ENCODE data around the gene CAMSAP1.
"Not testable (repeated sequence)": the region's sequence is repeated elsewhere in the genome, so short reads cannot be mapped to it uniquely, and the experiment has no call there.

Gene CAMSAP1

DNA sequence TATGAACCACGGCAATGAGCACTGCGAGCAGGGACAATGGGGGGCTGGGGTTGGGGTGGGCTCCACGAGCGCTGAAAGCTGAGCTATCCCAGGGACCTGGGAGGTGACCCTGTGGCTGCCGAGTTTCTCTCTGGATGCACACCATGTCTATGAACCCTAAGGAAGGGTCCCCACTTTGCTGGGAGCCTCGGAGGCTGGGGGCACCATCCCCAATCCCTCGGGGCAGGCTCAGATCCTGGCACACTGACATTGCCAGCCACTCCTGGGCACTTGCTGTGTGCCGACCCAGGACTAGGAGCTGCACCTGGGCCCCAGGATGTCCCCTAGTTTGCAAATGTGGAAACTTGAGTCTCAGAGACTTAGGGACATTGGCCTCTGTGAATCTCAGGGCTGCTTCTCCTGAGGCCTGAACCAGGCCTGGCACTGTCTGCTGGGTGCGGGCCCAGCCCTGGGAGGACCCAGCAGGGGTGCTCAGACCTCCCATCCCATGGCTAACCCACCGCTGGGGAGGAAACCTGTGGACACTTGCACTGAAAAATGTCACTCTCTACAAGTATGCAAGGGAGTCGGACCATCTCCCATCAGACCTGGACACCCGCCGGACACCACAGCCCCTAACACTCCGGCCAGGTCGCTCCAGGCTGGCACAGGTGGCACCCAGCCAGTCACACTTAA lies 13.0 kb upstream of the CAMSAP1 start:
- no peak for DNase-seq

DNA sequence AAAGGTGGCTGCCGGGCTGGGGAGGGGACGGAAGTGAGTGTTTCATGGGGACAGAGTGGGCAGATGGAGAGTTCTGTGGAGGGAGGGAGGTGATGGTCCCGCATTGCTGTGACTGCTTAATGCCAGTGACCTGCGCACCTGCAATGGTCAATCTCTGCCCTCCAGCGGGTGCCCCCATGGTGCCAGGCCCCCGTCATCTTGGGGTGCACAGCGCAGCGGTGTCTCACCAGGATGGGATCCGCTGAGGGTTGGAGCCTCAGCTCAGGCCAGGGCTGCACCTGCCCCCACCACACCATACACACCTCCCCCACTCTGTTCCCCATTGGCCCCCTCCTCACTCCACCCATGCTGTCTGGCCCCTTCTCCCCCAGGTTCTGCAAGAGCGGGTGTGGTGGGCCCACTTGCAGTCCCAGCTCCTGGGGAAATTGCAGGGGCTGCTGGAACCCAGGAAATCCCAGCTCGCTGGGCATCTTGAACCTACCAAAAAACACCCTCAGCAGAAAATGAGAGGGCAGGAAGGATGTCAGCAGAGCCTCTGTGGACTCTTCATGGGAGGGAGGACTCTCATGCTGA lies 12.1 kb upstream of the CAMSAP1 start:
- no peak for DNase-seq

- DNase-seq = not testable (repeated sequence)
These were observed 8.9 kb upstream of the CAMSAP1 start for GRCh38 chr9:135916227-135916626.

DNA sequence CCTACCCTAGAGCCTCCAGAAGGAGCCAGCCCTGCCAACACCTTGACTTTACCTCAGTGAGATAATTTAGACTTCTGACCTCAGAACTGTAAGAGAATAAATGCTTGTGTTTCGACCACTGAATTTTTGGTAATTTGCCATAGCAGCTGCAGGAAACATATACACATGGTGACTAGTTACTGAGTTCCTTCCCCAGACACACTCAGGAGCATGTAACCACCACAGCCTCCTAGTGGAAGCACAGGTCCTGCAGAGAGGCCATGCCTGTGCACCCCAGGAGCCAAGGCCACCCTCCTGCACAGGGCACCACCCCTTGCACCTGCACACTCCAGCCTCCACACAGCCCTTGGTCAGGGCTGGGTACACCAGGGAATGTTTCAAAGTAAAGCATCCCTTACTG lies 7.6 kb upstream of the CAMSAP1 start:
- DNase-seq = no peak

DNA sequence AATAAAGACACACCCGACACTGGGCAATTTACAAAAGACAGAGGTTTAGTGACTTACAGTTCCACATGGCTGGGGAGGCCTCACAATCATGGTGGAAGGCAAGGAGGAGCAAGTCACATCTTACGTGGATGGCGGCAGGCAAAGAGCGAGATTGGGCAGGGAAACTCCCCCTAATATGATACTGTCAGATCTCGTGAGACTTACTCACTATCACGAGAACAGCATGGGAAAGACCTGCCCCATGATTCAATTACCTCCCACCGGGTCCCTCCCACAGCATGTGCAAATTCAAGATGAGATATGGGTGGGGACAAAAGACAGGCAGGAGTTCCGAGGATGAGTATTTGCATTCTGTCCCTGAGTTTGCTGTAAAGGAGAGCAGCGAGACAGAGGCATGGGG lies 3.9 kb upstream of the CAMSAP1 start:
- DNase-seq = not testable (repeated sequence)

- no peak for DNase-seq
These were observed 3.4 kb upstream of the CAMSAP1 start for GRCh38 chr9:135910757-135911156.

GRCh38 chr9:135910216-135910615 lies 2.9 kb upstream of the CAMSAP1 start:
- no peak for DNase-seq

DNA sequence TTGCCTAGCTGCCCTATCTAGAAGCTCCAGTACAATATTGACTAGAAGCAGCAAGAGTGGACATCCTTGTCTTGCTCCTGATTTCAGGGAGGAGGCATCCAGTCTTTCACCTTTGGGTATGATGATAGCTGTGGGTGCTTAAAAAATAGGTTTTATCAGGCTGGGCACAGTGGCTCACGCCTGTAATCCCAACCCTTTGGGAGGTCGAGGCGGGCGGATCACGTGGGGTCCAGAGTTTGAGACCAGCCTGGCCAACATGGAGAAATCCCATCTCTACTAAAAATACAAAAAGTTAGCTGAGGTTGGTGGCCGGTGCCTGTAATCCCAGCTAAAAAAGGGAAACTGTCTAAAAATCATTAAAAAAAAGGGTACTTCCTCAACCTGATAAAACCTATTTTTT lies 2.0 kb upstream of the CAMSAP1 start:
- no peak for DNase-seq

GRCh38 chr9:135908754-135909204 lies 1.4 kb upstream of the CAMSAP1 start:
- DNase-seq = no peak

- DNase-seq = no peak
These were observed 877 bp upstream of the CAMSAP1 start for GRCh38 chr9:135908093-135908753.

DNA sequence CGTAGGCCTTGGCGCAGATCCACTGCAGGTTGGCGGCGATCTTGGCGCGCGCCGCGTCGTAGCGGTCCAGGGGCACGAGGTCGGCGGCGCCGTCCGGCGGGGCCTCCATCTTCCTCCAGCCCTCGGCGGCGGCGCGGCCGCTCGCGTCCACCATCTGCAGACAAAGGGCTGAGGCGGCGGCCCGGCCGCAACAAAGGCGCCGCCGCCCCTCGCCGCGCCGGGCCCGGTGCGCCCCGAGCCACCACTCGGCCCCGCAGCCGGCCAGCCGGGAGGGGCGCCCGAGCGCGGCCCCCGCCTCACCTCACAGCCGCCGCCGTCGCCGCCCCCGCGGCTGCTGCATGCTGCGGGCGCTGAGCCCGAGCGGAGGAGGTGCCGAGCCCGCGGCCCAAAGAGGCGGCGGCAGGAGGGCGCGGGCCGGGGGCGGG lies 328 bp downstream of the CAMSAP1 start:
- DNase-seq = no peak

- DNase-seq = no peak
These were observed 898 bp downstream of the CAMSAP1 start for GRCh38 chr9:135906291-135907005.

GRCh38 chr9:135905380-135906258 lies 1.7 kb downstream of the CAMSAP1 start:
- DNase-seq = no peak

DNA sequence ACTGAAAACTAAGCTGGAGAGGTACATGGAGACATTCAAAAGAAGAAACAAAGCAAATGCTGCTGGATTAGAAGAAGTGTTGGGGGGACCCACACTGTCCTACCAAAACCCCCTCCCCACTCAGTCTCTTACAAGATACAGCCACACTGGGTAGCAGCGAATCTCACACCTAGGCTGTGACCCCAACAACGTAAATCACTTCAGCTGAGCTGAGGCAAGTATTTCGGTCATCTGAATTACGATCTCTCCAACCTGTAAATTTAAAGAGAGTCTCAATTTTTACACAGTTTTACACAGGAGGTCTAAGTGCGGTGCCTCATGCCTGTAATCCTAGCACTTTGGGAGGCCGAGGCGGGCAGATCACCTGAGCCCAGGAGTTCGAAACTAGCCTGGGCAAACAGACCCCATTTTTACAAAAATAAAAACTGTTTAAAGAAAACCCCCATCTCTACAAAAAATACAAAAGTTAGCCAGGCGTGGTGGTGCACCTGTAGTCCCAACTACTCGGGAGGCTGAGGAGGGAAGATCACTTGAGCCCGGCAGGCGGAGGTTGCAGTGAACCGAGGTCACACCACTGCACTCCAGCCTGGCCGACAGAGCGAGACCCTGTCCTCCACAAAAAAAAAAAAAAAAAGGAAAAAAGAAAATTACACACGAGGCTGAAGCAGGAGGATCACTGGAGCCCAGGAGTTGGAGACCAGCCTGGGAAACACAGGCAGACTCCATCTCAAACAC lies 3.4 kb downstream of the CAMSAP1 start:
- DNase-seq = no peak

DNA sequence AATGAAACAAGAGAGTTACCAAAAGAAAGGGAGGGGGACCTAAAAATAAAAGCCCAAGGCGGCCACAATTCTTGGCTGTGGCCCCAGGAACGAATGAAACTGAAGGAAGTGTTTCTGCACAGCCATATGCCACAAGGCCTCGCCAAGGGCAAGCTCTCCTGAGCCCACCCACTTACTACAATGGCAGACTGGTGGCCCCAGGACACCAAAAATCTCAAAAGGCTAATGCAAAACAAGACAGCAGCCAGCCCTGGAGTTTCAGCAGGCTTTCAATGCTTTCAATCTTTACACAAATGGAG lies 4.0 kb downstream of the CAMSAP1 start:
- DNase-seq = no peak

DNA sequence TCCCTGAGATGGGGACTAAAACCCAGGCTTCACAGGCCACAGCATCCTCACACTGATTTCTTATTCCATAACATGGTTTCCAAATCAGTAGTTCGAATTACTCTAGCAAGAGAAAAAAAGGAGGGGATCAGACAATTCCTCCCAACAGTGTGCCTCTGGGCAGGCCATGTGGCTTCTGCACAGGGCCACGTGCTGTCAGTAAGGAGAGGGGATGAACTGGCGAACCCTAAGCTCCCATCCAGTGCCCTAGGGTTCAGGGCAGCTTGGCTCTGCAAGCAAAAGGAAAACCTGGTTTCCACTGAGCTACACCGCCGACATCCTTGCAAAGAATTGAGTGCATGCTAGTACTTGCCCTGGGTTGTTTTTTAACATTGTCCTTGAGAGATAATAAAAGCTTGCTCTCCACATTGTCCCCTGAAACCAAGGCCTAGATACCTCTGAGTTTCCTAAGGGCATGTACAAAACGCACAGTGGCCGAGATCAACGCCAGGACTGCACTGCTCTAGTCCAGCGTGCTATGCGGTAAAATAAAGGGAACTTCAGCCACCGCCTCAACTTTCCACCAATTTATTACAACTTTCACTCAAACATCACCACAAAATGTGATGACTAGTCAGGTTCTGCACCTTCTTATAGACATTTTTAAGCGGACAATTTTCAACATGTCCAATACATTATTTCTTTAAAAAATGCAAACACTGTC lies 4.5 kb downstream of the CAMSAP1 start:
- no peak for DNase-seq

DNA sequence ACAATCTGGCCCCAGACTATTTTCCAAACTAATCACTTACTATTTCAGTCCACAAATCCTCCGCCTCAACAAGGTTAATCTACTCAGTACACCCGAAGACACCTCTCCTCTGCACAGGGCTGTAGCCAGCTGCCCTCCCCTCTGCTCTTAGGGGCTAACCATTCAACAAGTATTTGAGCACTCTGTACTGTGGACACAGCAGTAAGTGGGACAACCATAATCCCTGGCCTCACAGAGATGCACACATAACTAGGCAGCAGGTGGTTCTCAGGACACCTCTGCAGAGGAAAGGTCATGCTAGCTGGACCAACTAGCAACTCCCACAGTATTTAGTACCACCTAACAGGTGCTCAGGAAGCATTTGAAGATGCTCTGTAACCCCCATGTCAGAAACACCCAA lies 5.5 kb downstream of the CAMSAP1 start:
- DNase-seq = no peak

DNA sequence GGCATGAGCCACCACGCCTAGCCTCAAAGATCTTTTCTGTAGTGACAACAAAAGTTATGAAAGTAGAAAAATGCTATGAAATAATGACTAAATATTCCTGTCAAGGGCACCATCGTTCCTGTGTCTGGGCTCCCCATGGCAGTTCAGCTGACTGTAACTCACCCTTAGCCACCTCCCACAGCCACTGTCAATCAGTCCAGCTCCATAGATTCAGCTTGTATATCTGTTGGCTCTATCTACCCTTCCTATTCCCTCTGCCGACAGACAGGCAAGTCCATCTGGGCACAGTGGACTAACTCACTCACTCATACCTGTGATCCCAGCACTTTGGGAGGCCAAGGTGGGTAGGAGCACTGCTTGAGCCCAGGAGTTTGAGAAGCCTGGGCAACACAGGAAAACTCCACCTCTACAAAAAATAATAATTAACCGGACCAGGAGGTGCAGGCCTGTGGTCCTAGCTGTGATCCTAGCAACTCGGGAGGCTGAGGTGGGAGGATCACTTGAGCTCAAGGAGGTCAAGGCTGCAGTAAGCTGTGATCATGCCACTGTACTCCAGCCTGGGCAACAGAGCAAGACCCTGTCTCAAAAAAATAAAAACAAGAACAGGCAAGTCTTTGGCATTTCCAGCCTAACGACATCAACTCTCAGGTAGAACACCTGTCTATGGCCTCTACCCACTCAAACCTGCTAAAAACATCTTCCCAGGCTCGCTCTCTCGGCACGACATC lies 6.2 kb downstream of the CAMSAP1 start:
- DNase-seq = no peak

DNA sequence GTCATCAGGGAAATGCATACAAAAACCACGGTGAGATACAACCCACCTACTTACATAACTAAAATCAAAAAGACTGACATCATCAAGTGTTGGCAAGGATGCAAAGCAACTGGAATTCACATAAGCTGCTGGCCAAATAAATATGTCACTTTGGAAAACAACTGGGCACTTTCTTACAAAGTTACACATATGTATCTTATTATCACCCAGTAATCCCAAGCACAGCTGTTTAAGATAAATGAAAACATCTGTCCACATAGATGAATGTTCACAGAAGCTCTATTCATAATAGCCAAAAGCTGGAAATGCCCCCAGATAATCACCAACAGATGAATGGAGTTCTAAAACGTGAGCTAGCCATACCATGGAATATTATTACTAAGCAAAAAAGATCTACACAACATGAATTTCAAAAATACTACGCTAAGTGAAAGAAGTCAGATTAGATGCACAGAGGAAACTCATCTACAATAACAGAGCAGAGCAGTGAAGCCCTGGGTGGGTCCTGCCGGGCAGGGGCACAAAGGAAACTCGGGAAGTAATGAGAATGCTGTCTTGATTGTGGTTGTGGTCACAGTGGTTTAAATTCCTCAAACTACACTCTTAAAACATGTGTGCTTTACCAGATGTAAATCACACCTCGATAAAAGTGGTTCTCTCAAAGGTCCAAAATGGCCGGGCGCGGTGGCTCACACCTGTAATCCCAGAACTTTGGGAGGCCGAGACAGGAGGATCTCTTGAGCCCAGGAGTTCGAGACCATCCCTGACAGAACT lies 8.5 kb downstream of the CAMSAP1 start:
- DNase-seq = no peak

DNA sequence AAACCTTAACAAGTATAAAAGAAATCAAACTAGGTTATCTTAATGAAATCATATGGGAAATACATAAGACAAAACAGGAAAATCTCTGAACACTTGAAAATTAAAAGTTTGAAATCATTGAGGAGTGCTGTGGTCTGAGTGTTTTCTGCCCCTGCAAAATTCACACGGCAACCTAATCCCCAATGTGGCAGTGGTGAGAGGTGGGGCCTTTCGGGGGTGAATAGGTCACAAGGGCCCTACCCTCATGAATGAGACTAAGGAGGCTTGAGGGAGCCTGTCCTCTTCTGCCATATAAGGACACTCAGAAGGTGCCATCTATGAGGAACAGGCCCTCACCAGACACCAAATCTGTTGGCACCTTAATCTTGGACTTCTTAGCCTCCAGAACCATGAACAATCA lies 10.7 kb downstream of the CAMSAP1 start:
- DNase-seq = no peak
